GM18519 (cell line): ENCODE results near the gene ORAI3.

Source experiments
- ATAC-seq: cut with Tn5 transposase; IDR thresholded peaks from one replicate; pipeline ENCODE4 v1.9.1; 2021; ENCODE audit warnings: mild to moderate bottlenecking, moderate library complexity; ENCODE audit not compliant: unreplicated experiment, low FRiP score

Gene ORAI3

GRCh38 chr16:30948667-30949649, at the start of gene ORAI3:
ORAI3 (plus strand) TSS chr16:30949068; CDS start chr16:30949290, 222 bp downstream.
- ATAC-seq, result peak; percentile 37

DNA sequence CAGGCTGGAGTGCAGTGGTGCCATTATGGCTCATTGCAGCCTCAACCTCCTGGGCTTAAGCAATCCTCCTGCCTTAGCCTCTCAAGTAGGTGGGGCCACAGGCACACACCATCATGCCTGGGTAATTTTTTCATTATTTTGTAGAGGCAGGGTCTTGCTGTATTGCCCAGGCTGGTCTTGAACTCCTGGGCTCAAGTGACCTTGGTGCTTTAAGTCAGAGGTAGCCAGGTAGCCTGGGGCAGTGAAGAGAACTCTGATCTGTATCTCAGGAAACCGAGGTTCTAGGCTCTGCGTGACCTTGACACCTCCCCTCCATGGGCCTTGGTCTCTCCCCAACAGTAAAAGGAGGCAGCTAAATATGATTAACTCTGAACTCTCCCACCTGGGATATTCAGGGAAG, 49.1 kb upstream of the ORAI3 start:
- ATAC-seq, result no peak

GRCh38 chr16:30900588-30900987, 48.3 kb upstream of the ORAI3 start:
- ATAC-seq, result no peak

GRCh38 chr16:30901201-30902028, 47.5 kb upstream of the ORAI3 start:
- ATAC-seq, result no peak

DNA sequence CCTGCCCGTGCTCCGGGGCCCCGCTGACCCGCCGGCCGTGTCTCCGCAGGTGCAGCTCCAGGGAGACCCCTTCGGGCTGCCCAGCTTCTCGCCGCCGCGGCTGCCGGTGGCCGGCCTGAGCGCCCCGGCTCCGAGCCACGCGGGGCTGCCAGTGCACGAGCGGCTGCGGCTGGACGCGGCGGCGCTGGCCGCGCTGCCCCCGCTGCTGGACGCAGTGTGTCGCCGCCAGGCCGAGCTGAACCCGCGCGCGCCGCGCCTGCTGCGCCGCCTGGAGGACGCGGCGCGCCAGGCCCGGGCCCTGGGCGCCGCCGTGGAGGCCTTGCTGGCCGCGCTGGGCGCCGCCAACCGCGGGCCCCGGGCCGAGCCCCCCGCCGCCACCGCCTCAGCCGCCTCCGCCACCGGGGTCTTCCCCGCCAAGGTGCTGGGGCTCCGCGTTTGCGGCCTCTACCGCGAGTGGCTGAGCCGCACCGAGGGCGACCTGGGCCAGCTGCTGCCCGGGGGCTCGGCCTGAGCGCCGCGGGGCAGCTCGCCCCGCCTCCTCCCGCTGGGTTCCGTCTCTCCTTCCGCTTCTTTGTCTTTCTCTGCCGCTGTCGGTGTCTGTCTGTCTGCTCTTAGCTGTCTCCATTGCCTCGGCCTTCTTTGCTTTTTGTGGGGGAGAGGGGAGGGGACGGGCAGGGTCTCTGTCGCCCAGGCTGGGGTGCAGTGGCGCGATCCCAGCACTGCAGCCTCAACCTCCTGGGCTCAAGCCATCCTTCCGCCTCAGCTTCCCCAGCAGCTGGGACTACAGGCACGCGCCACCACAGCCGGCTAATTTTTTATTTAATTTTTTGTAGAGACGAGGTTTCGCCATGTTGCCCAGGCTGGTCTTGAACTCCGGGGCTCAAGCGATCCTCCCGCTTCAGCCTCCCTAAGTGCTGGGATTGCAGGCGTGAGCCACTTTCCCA, 46.6 kb upstream of the ORAI3 start:
- ATAC-seq, result peak; percentile 43

DNA sequence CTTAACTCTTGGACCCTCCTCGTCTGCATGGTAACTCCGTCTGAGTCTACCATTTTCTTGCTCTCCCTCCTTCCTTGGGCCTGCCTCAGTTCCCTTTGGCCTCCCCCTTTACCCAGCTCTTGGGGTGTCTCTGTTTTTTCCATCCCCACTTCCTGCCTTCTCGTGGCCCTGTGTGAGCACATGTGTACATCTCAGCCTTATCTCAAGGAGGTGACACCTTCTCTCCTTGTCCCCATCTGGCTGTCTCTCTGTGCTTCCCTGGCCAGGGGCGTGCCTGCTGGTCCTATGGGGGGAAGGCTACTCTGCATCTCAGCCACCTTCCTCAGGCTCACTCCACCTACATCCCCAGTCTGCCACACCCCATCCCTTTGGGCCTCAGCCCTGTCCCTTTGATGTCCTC, 45.9 kb upstream of the ORAI3 start:
- no peak for ATAC-seq

DNA sequence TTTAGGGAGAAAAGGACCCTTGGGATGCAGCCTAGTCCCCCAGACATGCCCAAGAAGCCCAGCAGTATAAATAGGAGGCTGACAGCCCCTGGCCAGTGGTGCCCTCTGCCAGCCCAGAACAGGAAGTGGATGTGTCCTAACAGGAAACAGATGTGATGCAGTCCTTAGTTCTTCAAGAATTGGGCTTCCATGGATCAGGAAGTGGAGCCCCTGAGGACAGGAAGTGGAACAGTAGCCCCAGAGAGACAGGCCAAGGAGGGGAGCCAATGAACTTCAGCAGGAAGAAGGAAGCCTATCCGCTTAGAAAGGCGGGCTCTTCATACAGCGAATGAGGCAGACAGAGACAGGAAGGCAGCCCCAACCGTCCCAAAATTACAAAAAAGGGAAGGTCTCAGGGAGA, 45.3 kb upstream of the ORAI3 start:
- no peak for ATAC-seq

- ATAC-seq, result no peak
These were observed 44.6 kb upstream of the ORAI3 start for GRCh38 chr16:30904114-30904780.

GRCh38 chr16:30907064-30907463, 41.8 kb upstream of the ORAI3 start:
- ATAC-seq, result no peak

GRCh38 chr16:30910427-30911029, 38.3 kb upstream of the ORAI3 start:
- no peak for ATAC-seq

GRCh38 chr16:30912794-30913412, 36.0 kb upstream of the ORAI3 start:
- no peak for ATAC-seq

GRCh38 chr16:30914830-30915229, 34.0 kb upstream of the ORAI3 start:
- no peak for ATAC-seq

DNA sequence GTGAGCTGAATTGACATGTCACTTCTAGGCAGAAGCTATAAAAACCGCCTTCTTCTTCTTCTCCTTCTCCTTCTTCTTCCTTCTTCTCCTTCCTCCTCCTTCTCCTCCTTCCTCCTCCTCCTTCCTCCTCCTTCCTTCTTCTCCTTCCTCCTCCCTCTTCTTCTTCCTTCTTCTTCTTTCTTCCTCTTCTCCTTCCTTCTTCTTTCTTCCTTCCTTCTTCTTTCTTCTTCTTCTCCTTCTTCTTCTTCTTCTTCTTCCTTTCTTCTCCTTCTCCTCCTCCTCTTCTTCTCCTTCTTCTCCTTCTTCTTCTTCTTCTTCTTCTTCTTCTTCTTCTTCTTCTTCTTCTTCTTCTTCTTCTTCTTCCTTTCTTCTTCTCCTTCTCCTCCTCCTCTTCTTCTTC, 30.3 kb upstream of the ORAI3 start:
- no peak for ATAC-seq

GRCh38 chr16:30920891-30921290, 28.0 kb upstream of the ORAI3 start:
- no peak for ATAC-seq

DNA sequence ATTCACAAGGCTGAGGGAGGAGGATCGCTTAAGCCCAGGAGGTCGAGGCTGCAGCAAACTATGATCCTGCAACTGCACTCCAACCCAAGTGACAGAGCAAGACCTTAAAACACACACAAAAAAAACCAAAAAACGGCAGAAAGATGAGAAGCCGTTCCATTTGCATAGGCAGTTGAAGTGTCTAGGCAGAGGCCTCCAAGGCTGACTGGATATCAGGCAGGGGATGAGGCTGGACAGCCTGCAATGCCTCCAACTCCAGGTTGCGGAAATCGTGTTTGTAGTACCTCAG, 27.5 kb upstream of the ORAI3 start:
- ATAC-seq, result no peak

DNA sequence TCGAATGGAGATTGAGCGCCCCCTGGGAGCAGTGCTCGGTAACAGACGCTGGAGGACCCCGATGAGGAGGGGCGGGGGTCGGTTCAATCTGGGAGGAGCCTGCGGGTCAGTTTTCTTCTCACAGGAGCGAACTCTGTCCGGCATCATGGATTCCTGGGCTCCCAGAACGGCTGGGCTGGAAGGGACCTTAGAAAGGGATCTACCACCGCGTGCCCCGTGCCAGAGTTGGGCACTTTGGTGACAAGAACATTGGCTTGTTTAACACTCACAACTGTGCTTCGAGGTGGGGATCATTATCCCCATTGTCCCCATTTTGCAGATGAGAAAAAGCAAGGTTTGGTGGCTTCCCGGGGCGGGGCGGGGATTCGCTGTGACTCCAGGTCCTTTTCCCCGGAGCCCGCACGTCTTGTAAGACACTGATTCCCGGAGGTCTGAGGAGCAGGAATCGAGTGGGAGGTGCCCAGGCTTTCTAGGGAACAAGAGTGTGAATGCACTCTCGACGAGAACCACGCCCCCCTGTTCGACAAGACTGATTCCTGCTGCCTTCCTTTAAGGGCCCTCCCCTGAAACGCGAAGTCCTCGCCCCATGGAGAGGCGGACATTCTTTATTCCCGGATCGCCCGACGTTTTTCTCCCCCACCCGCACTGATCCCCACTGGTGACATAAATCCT, 27.0 kb upstream of the ORAI3 start:
- no peak for ATAC-seq

DNA sequence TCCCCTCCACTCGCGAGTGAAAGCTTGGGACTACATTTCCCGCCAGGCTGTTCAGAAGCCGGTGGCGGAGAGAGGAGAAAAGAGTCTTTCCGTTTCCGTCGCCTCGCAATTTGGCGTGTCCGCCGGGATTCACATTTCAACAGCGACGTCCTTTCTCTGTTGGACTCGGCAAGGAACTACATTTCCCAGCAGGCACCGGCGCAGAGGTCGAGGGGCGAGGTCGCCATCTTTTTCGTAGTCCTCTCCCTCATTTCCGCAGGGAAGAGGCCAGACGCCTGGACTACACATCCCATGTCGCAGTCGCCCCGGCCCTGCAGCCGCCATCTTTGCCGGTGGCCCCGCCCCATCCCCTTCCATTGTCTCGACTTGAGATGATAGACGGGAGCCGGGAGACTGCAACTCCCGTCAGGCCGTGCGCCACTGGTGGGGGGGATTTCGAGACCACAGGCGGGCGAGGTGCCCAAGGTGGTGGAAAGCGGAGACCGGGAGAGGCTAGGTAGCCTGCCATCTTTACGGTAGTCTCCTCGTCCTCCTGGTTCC, 26.4 kb upstream of the ORAI3 start:
- peak; percentile 50 for ATAC-seq

- ATAC-seq, result peak; percentile 49
These were observed 25.8 kb upstream of the ORAI3 start for GRCh38 chr16:30922960-30923535.
